ENCODE results near the gene RNF125.

Gene RNF125

GRCh38 chr18:32025744-32026143, 7.1 kb downstream of the RNF125 start:
- Histone ChIP-seq H3K36me3 (ENCODE audit: low read depth) (no peaks in the 10 kb centered on the region), H3K9me3 (ENCODE audit: severe bottlenecking) (no peaks in the 10 kb centered on the region), H3K4me3 (ENCODE audit: severe bottlenecking) (no peak overlapping the region), H3K27ac (ENCODE audit: poor library complexity, severe bottlenecking) (no peak overlapping the region), H3K4me1 (ENCODE audit: insufficient read depth, poor library complexity, severe bottlenecking) (no peaks in the 10 kb centered on the region), H3K27me3 (ENCODE audit: insufficient read depth, poor library complexity, severe bottlenecking) (no peaks in the 10 kb centered on the region)
- TF ChIP-seq CTCF (IDR thresholded peaks at IDR 0.05; ENCODE audit: poor library complexity, severe bottlenecking) = no peak
- ATAC-seq (ENCODE audit: low read depth) (no peak), DNase-seq (ENCODE audit: low spot score) (no peak)

GRCh38 chr18:32026491-32027086, 8.0 kb downstream of the RNF125 start:
- H3K4me3 ChIP-seq (ENCODE audit: severe bottlenecking) = no peak overlapping the region

GRCh38 chr18:32029558-32029957, 10.9 kb downstream of the RNF125 start:
- H3K4me1 ChIP-seq (ENCODE audit: insufficient read depth, poor library complexity, severe bottlenecking) = no peaks in the 10 kb centered on the region
- DNase-seq (ENCODE audit: low spot score) (no peak), ATAC-seq (ENCODE audit: low read depth) (no peak)
- no peak overlapping the region for H3K4me3 ChIP-seq (ENCODE audit: severe bottlenecking)
- no peaks in the 10 kb centered on the region for H3K27me3 ChIP-seq (ENCODE audit: insufficient read depth, poor library complexity, severe bottlenecking)
- no peak for TF ChIP-seq CTCF (IDR thresholded peaks at IDR 0.05; ENCODE audit: poor library complexity, severe bottlenecking)
- no peaks in the 10 kb centered on the region for H3K9me3 ChIP-seq (ENCODE audit: severe bottlenecking)
- H3K27ac ChIP-seq (ENCODE audit: poor library complexity, severe bottlenecking) = no peak overlapping the region
- H3K36me3 ChIP-seq (ENCODE audit: low read depth) = no peaks in the 10 kb centered on the region

More at GRCh38 chr18:32026491-32027086, 8.0 kb downstream of the RNF125 start:
- no peak for TF ChIP-seq CTCF (IDR thresholded peaks at IDR 0.05; ENCODE audit: poor library complexity, severe bottlenecking)
- no peaks in the 10 kb centered on the region for H3K9me3 ChIP-seq (ENCODE audit: severe bottlenecking)
- no peak overlapping the region for H3K27ac ChIP-seq (ENCODE audit: poor library complexity, severe bottlenecking)
- no peaks in the 10 kb centered on the region for H3K4me1 ChIP-seq (ENCODE audit: insufficient read depth, poor library complexity, severe bottlenecking)
- DNase-seq (ENCODE audit: low spot score) = no peak
- no peaks in the 10 kb centered on the region for H3K36me3 ChIP-seq (ENCODE audit: low read depth)
- H3K27me3 ChIP-seq (ENCODE audit: insufficient read depth, poor library complexity, severe bottlenecking) = no peaks in the 10 kb centered on the region
- ATAC-seq (ENCODE audit: low read depth) = no peak

DNA sequence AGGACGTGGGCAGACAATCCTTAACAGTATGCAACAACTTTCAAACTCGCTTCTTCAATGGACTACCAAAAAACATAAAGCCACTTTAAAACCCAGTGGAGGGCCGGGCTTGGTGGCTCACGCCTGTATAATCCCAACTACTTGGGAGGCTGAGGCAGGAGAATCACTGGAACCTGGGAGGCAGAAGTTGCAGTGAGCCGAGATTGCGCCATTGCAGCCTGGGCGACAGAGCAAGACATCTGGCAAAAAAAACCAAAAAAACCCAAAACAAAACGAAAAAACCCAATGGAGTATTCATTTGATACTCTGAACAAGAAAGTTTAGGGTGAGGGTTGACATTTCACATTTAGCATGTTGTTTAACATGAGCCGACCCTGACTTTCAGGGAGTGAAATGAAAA, 14.0 kb downstream of the RNF125 start:
- Histone ChIP-seq H3K27me3 (ENCODE audit: insufficient read depth, poor library complexity, severe bottlenecking) (no peaks in the 10 kb centered on the region), H3K4me1 (ENCODE audit: insufficient read depth, poor library complexity, severe bottlenecking) (no peaks in the 10 kb centered on the region), H3K27ac (ENCODE audit: poor library complexity, severe bottlenecking) (no peak overlapping the region), H3K9me3 (ENCODE audit: severe bottlenecking) (no peaks in the 10 kb centered on the region), H3K36me3 (ENCODE audit: low read depth) (no peaks in the 10 kb centered on the region), H3K4me3 (ENCODE audit: severe bottlenecking) (no peak overlapping the region)
- DNase-seq (ENCODE audit: low spot score) (no peak), ATAC-seq (ENCODE audit: low read depth) (no peak)
- no peak for TF ChIP-seq CTCF (IDR thresholded peaks at IDR 0.05; ENCODE audit: poor library complexity, severe bottlenecking)

GRCh38 chr18:32036506-32037180, 18.0 kb downstream of the RNF125 start:
- no peak overlapping the region for H3K4me3 ChIP-seq (ENCODE audit: severe bottlenecking)
- no peaks in the 10 kb centered on the region for H3K27me3 ChIP-seq (ENCODE audit: insufficient read depth, poor library complexity, severe bottlenecking)
- no peak for ATAC-seq (ENCODE audit: low read depth)
- no peak overlapping the region for H3K27ac ChIP-seq (ENCODE audit: poor library complexity, severe bottlenecking)
- H3K9me3 ChIP-seq (ENCODE audit: severe bottlenecking) = no peaks in the 10 kb centered on the region
- no peak for TF ChIP-seq CTCF (IDR thresholded peaks at IDR 0.05; ENCODE audit: poor library complexity, severe bottlenecking)
- DNase-seq (ENCODE audit: low spot score) = no peak
- H3K36me3 ChIP-seq (ENCODE audit: low read depth) = no peaks in the 10 kb centered on the region
- H3K4me1 ChIP-seq (ENCODE audit: insufficient read depth, poor library complexity, severe bottlenecking) = no peaks in the 10 kb centered on the region

All from RWPE2 (cell line).